ENCODE measurements around the gene KRT78. TPM values are rescaled to one million over a fixed set of nuclear protein-coding genes. Genes with fewer than 3 reads are reported as not detected.

The KRT78 gene
- total and polyA plus RNA-seq, 9 of the 15 experiments (the other 6 are each of a cell fraction or from before 2014, with no cell fraction given) = not detected

GRCh38 chr12:52884526-52885293 lies 35.9 kb upstream of the KRT78 start (continued):
- TF ChIP-seq ZNF518B (CRISPR knock-in tag; IDR thresholded peaks at IDR 0.05) (no peak), SPI1 (IDR thresholded peaks at IDR 0.05; ENCODE audit: borderline replicate concordance, low read depth, low read length) (peak; percentile 58; the same call in 1 of the 2 replicates), SMARCA5 (IDR thresholded peaks at IDR 0.05) (peak; percentile 56; the same call in 1 of the 2 replicates), RBM15 (IDR thresholded peaks at IDR 0.05; ENCODE audit: insufficient read depth, low read length) (no peak), ELF4 (CRISPR knock-in tag; IDR thresholded peaks at IDR 0.05) (no peak), DMBX1 (CRISPR knock-in tag; IDR thresholded peaks at IDR 0.05; ENCODE audit: borderline replicate concordance) (no peak), TEAD2 (tag; IDR thresholded peaks at IDR 0.05) (no peak), ZNF324 (CRISPR knock-in tag; IDR thresholded peaks at IDR 0.05) (no peak), DNMT1 (IDR thresholded peaks at IDR 0.05) (no peak), ZNF780A (CRISPR knock-in tag; IDR thresholded peaks at IDR 0.05) (no peak), ARID3B (CRISPR knock-in tag; IDR thresholded peaks at IDR 0.05; ENCODE audit: borderline replicate concordance) (no peak), RBM25 (IDR thresholded peaks at IDR 0.05; ENCODE audit: low read depth, low read length, severe bottlenecking) (peak; percentile 53), XRCC3 (IDR thresholded peaks at IDR 0.05) (no peak), SIN3A (IDR thresholded peaks at IDR 0.05; ENCODE audit: borderline replicate concordance in 2 of 2, control insufficient read depth in 1 of 2, low read depth in 2 of 2, low read length in 2 of 2) (no peak), ETV5 (CRISPR knock-in tag; IDR thresholded peaks at IDR 0.05; ENCODE audit: low read depth) (0 out of 2 replicates have a peak, but pooled peaks have one; percentile 28), FOXK2 (conservative IDR thresholded peaks at IDR 0.05 in 1 of 2, IDR thresholded peaks at IDR 0.05 in 1 of 2; ENCODE audit: low read depth in 2 of 2) (no peak), ARNT (IDR thresholded peaks at IDR 0.05) (0 out of 4 replicates have a peak, but pooled peaks of 1 of the 2 experiments have one; percentile 23), FOXJ2 (tag; IDR thresholded peaks at IDR 0.05) (no peak), ZFX (CRISPR knock-in tag; IDR thresholded peaks at IDR 0.05) (no peak), ZBED1 (IDR thresholded peaks at IDR 0.05) (no peak)

Data from K562 (cell line).